Measurements from ENCODE around the gene TNNI3.

- TF ChIP-seq, protein P1, sequence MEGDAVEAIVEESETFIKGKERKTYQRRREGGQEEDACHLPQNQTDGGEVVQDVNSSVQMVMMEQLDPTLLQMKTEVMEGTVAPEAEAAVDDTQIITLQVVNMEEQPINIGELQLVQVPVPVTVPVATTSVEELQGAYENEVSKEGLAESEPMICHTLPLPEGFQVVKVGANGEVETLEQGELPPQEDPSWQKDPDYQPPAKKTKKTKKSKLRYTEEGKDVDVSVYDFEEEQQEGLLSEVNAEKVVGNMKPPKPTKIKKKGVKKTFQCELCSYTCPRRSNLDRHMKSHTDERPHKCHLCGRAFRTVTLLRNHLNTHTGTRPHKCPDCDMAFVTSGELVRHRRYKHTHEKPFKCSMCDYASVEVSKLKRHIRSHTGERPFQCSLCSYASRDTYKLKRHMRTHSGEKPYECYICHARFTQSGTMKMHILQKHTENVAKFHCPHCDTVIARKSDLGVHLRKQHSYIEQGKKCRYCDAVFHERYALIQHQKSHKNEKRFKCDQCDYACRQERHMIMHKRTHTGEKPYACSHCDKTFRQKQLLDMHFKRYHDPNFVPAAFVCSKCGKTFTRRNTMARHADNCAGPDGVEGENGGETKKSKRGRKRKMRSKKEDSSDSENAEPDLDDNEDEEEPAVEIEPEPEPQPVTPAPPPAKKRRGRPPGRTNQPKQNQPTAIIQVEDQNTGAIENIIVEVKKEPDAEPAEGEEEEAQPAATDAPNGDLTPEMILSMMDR (IDR thresholded peaks at IDR 0.05): no peak
- no peak for TF ChIP-seq SP1 (CRISPR knock-in tag; conservative IDR thresholded peaks at IDR 0.05)
- no peak for TF ChIP-seq NFE2L1 (CRISPR knock-in tag; IDR thresholded peaks at IDR 0.05)
- no peak for TF ChIP-seq ZNF263 (CRISPR knock-in tag; IDR thresholded peaks at IDR 0.05; ENCODE audit: low read depth)
- no peak for TF ChIP-seq ZBTB21 (CRISPR knock-in tag; IDR thresholded peaks at IDR 0.05; ENCODE audit: borderline replicate concordance)
- TF ChIP-seq TEAD4 (CRISPR knock-in tag; IDR thresholded peaks at IDR 0.05): no peak
- TF ChIP-seq, protein P2, sequence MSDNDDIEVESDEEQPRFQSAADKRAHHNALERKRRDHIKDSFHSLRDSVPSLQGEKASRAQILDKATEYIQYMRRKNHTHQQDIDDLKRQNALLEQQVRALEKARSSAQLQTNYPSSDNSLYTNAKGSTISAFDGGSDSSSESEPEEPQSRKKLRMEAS (CRISPR knock-in tag; IDR thresholded peaks at IDR 0.05): no peak
- TF ChIP-seq PREB (CRISPR knock-in tag; IDR thresholded peaks at IDR 0.05; ENCODE audit: borderline replicate concordance): no peak
Observed at GRCh38 chr19:55189403-55189835, 31.9 kb upstream of the TNNI3 start.

All from WTC11 (cell line).